Esophagus squamous epithelium (tissue), 4 donors: ENCODE data around the gene KLHDC8B.

Source experiments
- CTCF ChIP-seq, 6 experiments: fragments of 450-650 bp in 4 of 6; fragments of 200-600 bp in 2 of 6; sonication (generic) in 2 of 6; IDR thresholded peaks; one replicate each; pipeline ENCODE4 v1.5.1; 2016 to 2019; ENCODE audit warnings: antibody characterized with exemption in 6 of 6, mild to moderate bottlenecking in 4 of 6, moderate library complexity in 4 of 6
- POLR2A ChIP-seq, 4 donors: fragments of 450-650 bp; IDR thresholded peaks; one replicate each; pipeline ENCODE4 v1.6.1; 2017; ENCODE audit warnings: antibody characterized with exemption in 4 of 4, mild to moderate bottlenecking in 4 of 4, moderate library complexity in 3 of 4

- TF ChIP-seq CTCF (IDR thresholded peaks at IDR 0.05) (no peak), POLR2A (IDR thresholded peaks at IDR 0.05) (no peak)
Observed at GRCh38 chr3:49198161-49198560, 26.8 kb downstream of the KLHDC8B start.
